Liver (tissue), 9 donors: Measurements from ENCODE around the gene HBA2. TPM values are rescaled to one million over a fixed set of nuclear protein-coding genes. Genes with fewer than 3 reads are reported as not detected.
"Not testable (repeated sequence)": the region's sequence is repeated elsewhere in the genome, so short reads cannot be mapped to it uniquely, and the experiment has no call there.

Experiments used
- DNase-seq: peaks from one replicate; pipeline ENCODE4 v3.0.0-alpha.2; 2017; ENCODE audit warnings: low spot score
- H3K27ac ChIP-seq, 2 donors: one replicate each; pipeline ENCODE4 v1.7.0; 2013; ENCODE audit warnings: inconsistent platforms in 2 of 2, low read length in 2 of 2, control low read depth in 1 of 2, low read depth in 1 of 2, mild to moderate bottlenecking in 1 of 2
- H3K27me3 ChIP-seq, 4 donors: one replicate each; pipeline versions ENCODE4 v1.6.1 to v1.7.0; 2013; ENCODE audit warnings: low read length in 3 of 4, inconsistent platforms in 1 of 4, mild to moderate bottlenecking in 1 of 4, moderate library complexity in 1 of 4; ENCODE audit not compliant: control insufficient read depth in 4 of 4, insufficient read depth in 4 of 4
- H3K36me3 ChIP-seq, 4 donors: one replicate each; pipeline versions ENCODE4 v1.6.1 to v1.7.0; 2013; ENCODE audit warnings: low read length in 3 of 4, mild to moderate bottlenecking in 3 of 4, low read depth in 1 of 4, moderate library complexity in 1 of 4; ENCODE audit not compliant: control insufficient read depth in 4 of 4, insufficient read depth in 3 of 4
- H3K4me1 ChIP-seq, 4 donors: one replicate each; pipeline versions ENCODE4 v1.6.1 to v1.7.0; 2013; ENCODE audit warnings: low read length in 3 of 4, mild to moderate bottlenecking in 3 of 4, moderate library complexity in 1 of 4; ENCODE audit not compliant: control insufficient read depth in 4 of 4, insufficient read depth in 4 of 4
- H3K4me3 ChIP-seq, 3 donors: one replicate each; pipeline versions ENCODE4 v1.6.1 to v1.7.0; 2013; ENCODE audit warnings: low read length in 3 of 3, control low read depth in 1 of 3, low read depth in 1 of 3, mild to moderate bottlenecking in 1 of 3
- H3K9ac ChIP-seq, 2 donors: one replicate each; pipeline ENCODE4 v1.7.0; 2013; ENCODE audit warnings: low read length in 2 of 2, mild to moderate bottlenecking in 2 of 2, moderate library complexity in 2 of 2, control low read depth in 1 of 2, low read depth in 1 of 2
- H3K9me3 ChIP-seq, 4 donors: one replicate each; pipeline versions ENCODE4 v1.6.1 to v1.7.0; 2013; ENCODE audit warnings: low read length in 3 of 4; ENCODE audit not compliant: control insufficient read depth in 4 of 4
- CTCF ChIP-seq: fragments of 150-350 bp; IDR thresholded peaks from 2 replicates; pipeline ENCODE4 v1.5.1; 2017; ENCODE audit warnings: improper control_type of control experiment, low read depth, low read length; ENCODE audit not compliant: missing input control
- EGR1 ChIP-seq, 2 donors: IDR thresholded peaks; 2 replicates each; pipeline ENCODE4 v1.6.1; 2016 to 2018; ENCODE audit warnings: antibody characterized with exemption in 2 of 2, low read depth in 2 of 2
- FOXA1 ChIP-seq: IDR thresholded peaks from 2 replicates; pipeline ENCODE4 v1.6.1; 2016; ENCODE audit warnings: antibody characterized with exemption
- FOXA2 ChIP-seq: IDR thresholded peaks from 2 replicates; pipeline ENCODE4 v1.6.1; 2016; ENCODE audit warnings: antibody characterized with exemption
- GABPA ChIP-seq, 2 donors: IDR thresholded peaks in 1 of 2; conservative IDR thresholded peaks in 1 of 2; 2 replicates each; pipeline ENCODE4 v1.6.1; 2016; ENCODE audit warnings: antibody characterized with exemption in 2 of 2, mild to moderate bottlenecking in 1 of 2, moderate library complexity in 1 of 2
- HNF4A ChIP-seq, 2 donors: conservative IDR thresholded peaks; 2 replicates each; pipeline ENCODE4 v1.6.1; 2016; ENCODE audit warnings: antibody characterized with exemption in 2 of 2, mild to moderate bottlenecking in 2 of 2
- RAD21 ChIP-seq, 2 donors: IDR thresholded peaks; 2 replicates each; pipeline ENCODE4 v1.6.1; 2016; ENCODE audit warnings: antibody characterized with exemption in 2 of 2, mild to moderate bottlenecking in 2 of 2
- RXRA ChIP-seq, 2 donors: IDR thresholded peaks; 2 replicates each; pipeline ENCODE4 v1.6.1; 2017 to 2018; ENCODE audit warnings: antibody characterized with exemption in 2 of 2, mild to moderate bottlenecking in 1 of 2
- SP1 ChIP-seq: IDR thresholded peaks from 2 replicates; pipeline ENCODE4 v1.6.1; 2018; ENCODE audit warnings: antibody characterized with exemption, mild to moderate bottlenecking
- YY1 ChIP-seq: IDR thresholded peaks from 2 replicates; pipeline ENCODE4 v1.6.1; 2016; ENCODE audit warnings: antibody characterized with exemption, mild to moderate bottlenecking
- ZBTB33 ChIP-seq: IDR thresholded peaks from 2 replicates; pipeline ENCODE4 v1.6.1; 2016; ENCODE audit warnings: antibody characterized with exemption
- WGBS: extraction: QIAGEN DNeasy Blood & Tissue Kit; methylation state at CpG from one replicate; pipeline ENCODE4 v1.1.7; 2013; 5-methylcytosine and 5-hydroxymethylcytosine counted together
- polyA plus RNA-seq, 2 donors: library from polyadenylated mRNA; stranded (reverse) in 1 of 2; unstranded in 1 of 2; fragments of 200-250 nt in 1 of 2; fragments of >200 nt in 1 of 2; fragmentation: Nextera tagmentation in 1 of 2; extraction: Ambion mirVana in 1 of 2; gene quantifications; one replicate each; pipeline versions ENCODE4 v1.2.1 to v1.2.3, GENCODE V29; 2013 to 2015
- total RNA-seq, 2 donors: library from RNA; depleted of rRNA; stranded (reverse); fragments of >200 nt; gene quantifications; one replicate each; pipeline ENCODE4 v1.2.3, GENCODE V29; 2014
- TF ChIP-seq, protein P1 (sequence below): IDR thresholded peaks from 2 replicates; pipeline ENCODE4 v1.6.1; 2016; ENCODE audit warnings: antibody characterized with exemption, mild to moderate bottlenecking
- donor health status: healthy.
- donor health status: healthy.
- donor health status: healthy.
- donor health status: healthy.
- donor health status: healthy.

The HBA2 gene
- total and polyA plus RNA-seq, 4 donors = 2.8 to 36,951 (median 46.0) TPM

GRCh38 chr16:155031-155398 lies 17.7 kb upstream of the HBA2 start:
- TF ChIP-seq CTCF = no peak
- TF ChIP-seq EGR1 (IDR thresholded peaks at IDR 0.05; ENCODE audit: low read depth in 2 of 2) = no peak
- TF ChIP-seq FOXA2 = no peak
- TF ChIP-seq SP1 = no peak
- TF ChIP-seq HNF4A (conservative IDR thresholded peaks at IDR 0.05) = no peak
- no peak overlapping the region for H3K9ac ChIP-seq
- no peak overlapping the region for H3K27ac ChIP-seq
- H3K4me1 ChIP-seq = peaks cover 0 to 9% (median 5%) of the 10 kb centered on the region in 4 donors
- peaks cover 0 to 2% (median under 1%) of the 10 kb centered on the region in 4 donors for H3K27me3 ChIP-seq
- H3K36me3 ChIP-seq = no peaks in the 10 kb centered on the region
- no peak overlapping the region for H3K4me3 ChIP-seq
- DNase-seq = no peak
- no peaks in the 10 kb centered on the region for H3K9me3 ChIP-seq
- WGBS = 63% methylated on average over 7 of the region's 7 CpGs

DNA sequence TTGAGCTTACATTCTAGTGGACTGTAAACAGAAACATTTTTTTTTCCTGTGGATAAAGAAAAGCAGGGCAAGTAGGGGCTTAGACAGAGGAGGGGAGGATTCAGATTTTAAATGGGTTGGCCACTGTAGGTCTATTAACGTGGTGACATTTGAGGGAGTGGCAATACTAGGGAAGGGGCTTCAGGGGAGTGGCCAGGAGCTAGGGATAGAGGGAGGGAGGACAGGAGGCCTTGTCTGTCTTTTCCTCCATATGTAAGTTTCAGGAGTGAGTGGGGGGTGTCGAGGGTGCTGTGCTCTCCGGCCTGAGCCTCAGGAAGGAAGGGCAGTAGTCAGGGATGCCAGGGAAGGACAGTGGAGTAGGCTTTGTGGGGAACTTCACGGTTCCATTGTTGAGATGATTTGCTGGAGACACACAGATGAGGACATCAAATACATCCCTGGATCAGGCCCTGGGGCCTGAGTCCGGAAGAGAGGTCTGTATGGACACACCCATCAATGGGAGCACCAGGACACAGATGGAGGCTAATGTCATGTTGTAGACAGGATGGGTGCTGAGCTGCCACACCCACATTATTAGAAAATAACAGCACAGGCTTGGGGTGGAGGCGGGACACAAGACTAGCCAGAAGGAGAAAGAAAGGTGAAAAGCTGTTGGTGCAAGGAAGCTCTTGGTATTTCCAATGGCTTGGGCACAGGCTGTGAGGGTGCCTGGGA lies 13.4 kb upstream of the HBA2 start:
- 51% methylated on average over 6 of the region's 6 CpGs for WGBS
- H3K4me3 ChIP-seq = no peak overlapping the region
- DNase-seq = no peak
- TF ChIP-seq RAD21 (IDR thresholded peaks at IDR 0.05) = no peak
- no peak for TF ChIP-seq EGR1 (IDR thresholded peaks at IDR 0.05; ENCODE audit: low read depth in 2 of 2)
- no peak for TF ChIP-seq YY1
- TF ChIP-seq FOXA2 = no peak
- no peak for TF ChIP-seq FOXA1
- H3K9me3 ChIP-seq = no peaks in the 10 kb centered on the region
- H3K9ac ChIP-seq = no peak overlapping the region
- no peaks in the 10 kb centered on the region for H3K36me3 ChIP-seq
- peaks cover 0 to 8% (median 4%) of the 10 kb centered on the region in 4 donors for H3K4me1 ChIP-seq
- H3K27me3 ChIP-seq = peaks cover 0 to 2% (median under 1%) of the 10 kb centered on the region in 4 donors
- no peak overlapping the region for H3K27ac ChIP-seq

DNA sequence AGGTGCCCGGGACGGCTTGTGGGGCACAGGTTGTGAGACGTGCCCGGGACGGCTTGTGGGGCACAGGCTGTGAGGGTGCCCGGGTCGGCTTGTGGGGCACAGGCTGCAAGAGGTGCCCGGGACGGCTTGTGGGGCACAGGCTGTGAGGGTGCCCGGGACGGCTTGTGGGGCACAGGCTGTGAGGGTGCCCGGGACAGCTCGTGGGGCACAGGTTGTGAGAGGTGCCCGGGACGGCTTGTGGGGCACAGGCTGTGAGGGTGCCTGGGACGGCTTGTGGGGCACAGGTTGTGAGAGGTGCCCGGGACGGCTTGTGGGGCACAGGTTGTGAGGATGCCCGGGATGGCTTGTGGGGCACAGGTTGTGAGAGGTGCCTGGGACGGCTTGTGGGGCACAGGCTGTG lies 12.4 kb upstream of the HBA2 start:
- H3K4me3 ChIP-seq, H3K9me3 ChIP-seq, H3K27me3 ChIP-seq, H3K27ac ChIP-seq, H3K9ac ChIP-seq, H3K4me1 ChIP-seq, DNase-seq, H3K36me3 ChIP-seq: not testable (repeated sequence)
- 69% methylated on average over 20 of the region's 20 CpGs for whole genome bisulfite sequencing

DNA sequence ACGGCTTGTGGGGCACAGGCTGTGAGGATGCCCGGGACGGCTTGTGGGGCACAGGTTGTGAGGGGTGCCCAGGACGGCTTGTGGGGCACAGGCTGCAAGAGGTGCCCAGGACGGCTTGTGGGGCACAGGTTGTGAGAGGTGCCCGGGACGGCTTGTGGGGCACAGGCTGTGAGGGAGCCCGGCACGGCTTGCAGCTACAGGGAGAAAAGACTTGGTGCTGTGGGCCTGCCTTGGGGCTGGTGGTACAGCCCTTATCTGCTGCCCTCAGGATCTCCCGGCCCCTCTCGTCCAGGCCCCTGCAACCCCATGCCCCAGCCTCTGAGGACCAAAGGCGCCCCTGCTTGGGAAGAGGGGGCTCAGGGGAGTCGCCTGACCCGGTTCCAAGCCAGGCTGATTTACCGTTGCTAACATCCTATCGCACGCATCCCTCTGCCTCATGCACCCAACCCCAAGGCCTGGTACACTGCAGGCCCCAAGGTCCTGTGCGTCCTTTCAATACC lies 11.9 kb upstream of the HBA2 start:
- Histone ChIP-seq H3K4me3 (no peak overlapping the region), H3K36me3 (no peaks in the 10 kb centered on the region), H3K27me3 (peaks cover 0 to 3% (median 2%) of the 10 kb centered on the region in 4 donors), H3K9me3 (no peaks in the 10 kb centered on the region), H3K9ac (no peak overlapping the region), H3K27ac (no peak overlapping the region), H3K4me1 (peaks cover 2 to 8% (median 5%) of the 10 kb centered on the region in 4 donors)
- no peak for DNase-seq
- 55% methylated on average over 18 of the region's 18 CpGs for WGBS
- TF ChIP-seq RAD21 (IDR thresholded peaks at IDR 0.05) = no peak
- no peak for TF ChIP-seq FOXA1
- no peak for TF ChIP-seq ZBTB33
- TF ChIP-seq, protein P1, sequence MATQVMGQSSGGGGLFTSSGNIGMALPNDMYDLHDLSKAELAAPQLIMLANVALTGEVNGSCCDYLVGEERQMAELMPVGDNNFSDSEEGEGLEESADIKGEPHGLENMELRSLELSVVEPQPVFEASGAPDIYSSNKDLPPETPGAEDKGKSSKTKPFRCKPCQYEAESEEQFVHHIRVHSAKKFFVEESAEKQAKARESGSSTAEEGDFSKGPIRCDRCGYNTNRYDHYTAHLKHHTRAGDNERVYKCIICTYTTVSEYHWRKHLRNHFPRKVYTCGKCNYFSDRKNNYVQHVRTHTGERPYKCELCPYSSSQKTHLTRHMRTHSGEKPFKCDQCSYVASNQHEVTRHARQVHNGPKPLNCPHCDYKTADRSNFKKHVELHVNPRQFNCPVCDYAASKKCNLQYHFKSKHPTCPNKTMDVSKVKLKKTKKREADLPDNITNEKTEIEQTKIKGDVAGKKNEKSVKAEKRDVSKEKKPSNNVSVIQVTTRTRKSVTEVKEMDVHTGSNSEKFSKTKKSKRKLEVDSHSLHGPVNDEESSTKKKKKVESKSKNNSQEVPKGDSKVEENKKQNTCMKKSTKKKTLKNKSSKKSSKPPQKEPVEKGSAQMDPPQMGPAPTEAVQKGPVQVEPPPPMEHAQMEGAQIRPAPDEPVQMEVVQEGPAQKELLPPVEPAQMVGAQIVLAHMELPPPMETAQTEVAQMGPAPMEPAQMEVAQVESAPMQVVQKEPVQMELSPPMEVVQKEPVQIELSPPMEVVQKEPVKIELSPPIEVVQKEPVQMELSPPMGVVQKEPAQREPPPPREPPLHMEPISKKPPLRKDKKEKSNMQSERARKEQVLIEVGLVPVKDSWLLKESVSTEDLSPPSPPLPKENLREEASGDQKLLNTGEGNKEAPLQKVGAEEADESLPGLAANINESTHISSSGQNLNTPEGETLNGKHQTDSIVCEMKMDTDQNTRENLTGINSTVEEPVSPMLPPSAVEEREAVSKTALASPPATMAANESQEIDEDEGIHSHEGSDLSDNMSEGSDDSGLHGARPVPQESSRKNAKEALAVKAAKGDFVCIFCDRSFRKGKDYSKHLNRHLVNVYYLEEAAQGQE = no peak
- no peak for TF ChIP-seq GABPA (IDR thresholded peaks at IDR 0.05 in 1 of 2, conservative IDR thresholded peaks at IDR 0.05 in 1 of 2)
- no peak for TF ChIP-seq RXRA (IDR thresholded peaks at IDR 0.05)
